Measurements from ENCODE around the gene SRPK2. TPM values are rescaled to one million over a fixed set of nuclear protein-coding genes. Genes with fewer than 3 reads are reported as not detected.
A peak's percentile ranks its signal among the peaks of the same experiment; 100 is the strongest.

The SRPK2 gene
- total RNA-seq, 1 experiment from 2014 or later, result 21.6 TPM

DNA sequence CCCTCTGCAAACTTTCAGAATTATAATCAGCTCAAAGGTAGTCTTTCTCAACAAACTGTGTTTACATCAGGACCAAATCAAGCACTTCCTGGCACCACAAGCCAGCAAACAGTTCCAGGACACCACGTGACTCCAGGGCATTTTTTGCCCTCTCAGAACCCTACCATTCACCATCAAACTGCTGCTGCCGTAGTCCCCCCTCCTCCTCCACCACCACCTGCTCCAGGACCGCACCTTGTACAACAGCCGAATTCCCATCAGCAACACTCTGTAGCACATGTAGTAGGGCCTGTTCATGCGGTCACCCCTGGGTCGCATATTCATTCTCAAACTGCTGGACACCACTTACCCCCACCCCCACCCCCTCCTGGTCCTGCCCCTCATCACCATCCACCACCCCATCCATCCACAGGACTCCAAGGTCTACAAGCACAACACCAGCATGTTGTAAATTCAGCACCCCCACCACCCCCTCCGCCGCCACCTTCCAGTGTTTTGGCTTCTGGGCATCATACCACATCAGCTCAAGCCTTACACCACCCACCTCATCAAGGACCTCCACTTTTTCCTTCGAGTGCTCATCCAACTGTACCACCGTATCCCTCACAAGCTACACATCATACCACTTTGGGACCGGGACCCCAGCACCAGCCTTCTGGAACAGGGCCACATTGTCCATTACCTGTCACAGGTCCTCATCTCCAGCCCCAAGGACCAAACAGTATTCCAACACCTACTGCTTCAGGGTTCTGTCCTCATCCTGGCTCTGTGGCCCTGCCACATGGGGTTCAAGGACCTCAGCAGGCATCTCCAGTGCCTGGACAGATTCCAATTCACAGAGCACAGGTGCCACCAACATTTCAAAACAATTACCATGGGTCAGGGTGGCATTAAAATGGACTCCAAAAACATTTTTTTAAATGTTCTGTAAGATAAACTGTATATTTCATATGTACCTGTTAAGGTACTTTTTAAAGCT lies 276.0 kb downstream of the SRPK2 start:
- H3K27ac ChIP-seq (ENCODE audit: low read length), result no peak overlapping the region
- TF ChIP-seq EZH2phosphoT487 (IDR thresholded peaks at IDR 0.05; ENCODE audit: borderline replicate concordance, low read length), result no peak
- TF ChIP-seq, protein P1, sequence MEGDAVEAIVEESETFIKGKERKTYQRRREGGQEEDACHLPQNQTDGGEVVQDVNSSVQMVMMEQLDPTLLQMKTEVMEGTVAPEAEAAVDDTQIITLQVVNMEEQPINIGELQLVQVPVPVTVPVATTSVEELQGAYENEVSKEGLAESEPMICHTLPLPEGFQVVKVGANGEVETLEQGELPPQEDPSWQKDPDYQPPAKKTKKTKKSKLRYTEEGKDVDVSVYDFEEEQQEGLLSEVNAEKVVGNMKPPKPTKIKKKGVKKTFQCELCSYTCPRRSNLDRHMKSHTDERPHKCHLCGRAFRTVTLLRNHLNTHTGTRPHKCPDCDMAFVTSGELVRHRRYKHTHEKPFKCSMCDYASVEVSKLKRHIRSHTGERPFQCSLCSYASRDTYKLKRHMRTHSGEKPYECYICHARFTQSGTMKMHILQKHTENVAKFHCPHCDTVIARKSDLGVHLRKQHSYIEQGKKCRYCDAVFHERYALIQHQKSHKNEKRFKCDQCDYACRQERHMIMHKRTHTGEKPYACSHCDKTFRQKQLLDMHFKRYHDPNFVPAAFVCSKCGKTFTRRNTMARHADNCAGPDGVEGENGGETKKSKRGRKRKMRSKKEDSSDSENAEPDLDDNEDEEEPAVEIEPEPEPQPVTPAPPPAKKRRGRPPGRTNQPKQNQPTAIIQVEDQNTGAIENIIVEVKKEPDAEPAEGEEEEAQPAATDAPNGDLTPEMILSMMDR (conservative IDR thresholded peaks at IDR 0.05; ENCODE audit: low read depth, low read length), result no peak
- TF ChIP-seq EZH2 (IDR thresholded peaks at IDR 0.05; ENCODE audit: low read length, unreplicated experiment), result no peak
- H3K9me2 ChIP-seq (replicated peaks; ENCODE audit: low read length), result no peaks in the 10 kb centered on the region
- BruUV-seq (replicated peaks), result no TSS peak
- H3K79me2 ChIP-seq (ENCODE audit: low read length), result no peaks in the 10 kb centered on the region
- H4K20me1 ChIP-seq (ENCODE audit: low read length), result no peaks in the 10 kb centered on the region
- ChIA-PET POLR2A (ENCODE audit: unreplicated experiment) (no interaction called here), CTCF (no interaction called here)
- no peaks in the 10 kb centered on the region for H3K27me3 ChIP-seq (ENCODE audit: low read length)
- no peak overlapping the region for H3K4me3 ChIP-seq (ENCODE audit: low read length)
- no peak overlapping the region for H2AFZ ChIP-seq (ENCODE audit: low read length)
- no peak for DNase-seq
- no peak for ATAC-seq
- peaks cover 68% of the 10 kb centered on the region for H3K36me3 ChIP-seq (ENCODE audit: low read depth, low read length)
- H3K4me2 ChIP-seq (ENCODE audit: low read length), result no peak overlapping the region
- H3K9me3 ChIP-seq (ENCODE audit: low read length), result no peaks in the 10 kb centered on the region
- H3K9ac ChIP-seq (ENCODE audit: low read length), result no peak overlapping the region
- H3K4me1 ChIP-seq (ENCODE audit: insufficient read depth, low read length), result no peaks in the 10 kb centered on the region
- intact Hi-C loops (cut with micrococcal nuclease), result no loop called here
- no peaks in the 10 kb centered on the region for H3F3A ChIP-seq (ENCODE audit: low read length, unreplicated experiment)

- Histone ChIP-seq H3F3A (ENCODE audit: low read length, unreplicated experiment) (no peaks in the 10 kb centered on the region), H2AFZ (ENCODE audit: low read length) (no peak overlapping the region), H3K9me3 (ENCODE audit: low read length) (no peaks in the 10 kb centered on the region), H4K20me1 (ENCODE audit: low read length) (no peaks in the 10 kb centered on the region), H3K79me2 (ENCODE audit: low read length) (no peaks in the 10 kb centered on the region), H3K9ac (ENCODE audit: low read length) (no peak overlapping the region), H3K4me3 (ENCODE audit: low read length) (no peak overlapping the region), H3K27me3 (ENCODE audit: low read length) (no peaks in the 10 kb centered on the region), H3K4me2 (ENCODE audit: low read length) (no peak overlapping the region), H3K36me3 (ENCODE audit: low read depth, low read length) (peaks cover 62% of the 10 kb centered on the region), H3K9me2 (replicated peaks; ENCODE audit: low read length) (no peaks in the 10 kb centered on the region), H3K4me1 (ENCODE audit: insufficient read depth, low read length) (no peaks in the 10 kb centered on the region), H3K27ac (ENCODE audit: low read length) (no peak overlapping the region)
- ChIA-PET CTCF (no interaction called here), POLR2A (ENCODE audit: unreplicated experiment) (no interaction called here)
- DNase-seq (no peak), ATAC-seq (no peak)
- TF ChIP-seq EZH2 (IDR thresholded peaks at IDR 0.05; ENCODE audit: low read length, unreplicated experiment) (no peak), EZH2phosphoT487 (IDR thresholded peaks at IDR 0.05; ENCODE audit: borderline replicate concordance, low read length) (no peak)
- TF ChIP-seq, protein P1 (conservative IDR thresholded peaks at IDR 0.05; ENCODE audit: low read depth, low read length), result no peak
- BruUV-seq (replicated peaks), result TSS peak; percentile 32
- intact Hi-C loops (cut with micrococcal nuclease), result no loop called here
Measured at GRCh38 chr7:105107458-105107857, 281.3 kb downstream of the SRPK2 start.

DNA sequence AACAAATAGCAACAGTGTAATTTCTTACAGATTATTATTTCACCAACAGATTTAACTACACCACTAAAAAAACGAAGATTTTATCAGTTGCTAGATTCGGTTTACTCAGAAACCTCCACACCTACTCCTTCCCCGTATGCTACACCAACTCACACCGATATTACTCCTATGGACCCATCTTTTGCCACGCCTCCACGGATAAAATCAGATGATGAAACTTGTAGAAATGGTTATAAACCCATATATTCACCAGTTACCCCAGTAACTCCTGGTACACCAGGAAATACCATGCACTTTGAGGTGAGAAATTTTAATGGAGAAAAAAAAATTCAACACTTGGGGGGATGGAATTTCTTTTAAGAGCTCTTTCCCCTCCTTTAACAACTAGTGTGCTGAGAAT lies 282.2 kb downstream of the SRPK2 start:
- CTCF ChIA-PET, result no interaction called here
- Histone ChIP-seq H3K4me1 (ENCODE audit: insufficient read depth, low read length) (no peaks in the 10 kb centered on the region), H3K27me3 (ENCODE audit: low read length) (no peaks in the 10 kb centered on the region), H3K79me2 (ENCODE audit: low read length) (no peaks in the 10 kb centered on the region), H3K9ac (ENCODE audit: low read length) (no peak overlapping the region), H4K20me1 (ENCODE audit: low read length) (no peaks in the 10 kb centered on the region), H3K4me2 (ENCODE audit: low read length) (no peak overlapping the region), H3F3A (ENCODE audit: low read length, unreplicated experiment) (no peaks in the 10 kb centered on the region), H3K9me2 (replicated peaks; ENCODE audit: low read length) (no peaks in the 10 kb centered on the region), H3K9me3 (ENCODE audit: low read length) (no peaks in the 10 kb centered on the region), H3K27ac (ENCODE audit: low read length) (no peak overlapping the region), H3K36me3 (ENCODE audit: low read depth, low read length) (peaks cover 53% of the 10 kb centered on the region), H2AFZ (ENCODE audit: low read length) (no peak overlapping the region), H3K4me3 (ENCODE audit: low read length) (no peak overlapping the region)
- TF ChIP-seq EZH2 (IDR thresholded peaks at IDR 0.05; ENCODE audit: low read length, unreplicated experiment), result no peak
- TF ChIP-seq, protein P1 (conservative IDR thresholded peaks at IDR 0.05; ENCODE audit: low read depth, low read length), result no peak
- TF ChIP-seq EZH2phosphoT487 (IDR thresholded peaks at IDR 0.05; ENCODE audit: borderline replicate concordance, low read length), result no peak
- POLR2A ChIA-PET (ENCODE audit: unreplicated experiment), result no interaction called here
- no peak for ATAC-seq
- intact Hi-C loops (cut with micrococcal nuclease), result no loop called here
- no peak for DNase-seq
- no TSS peak for BruUV-seq (replicated peaks)

All from PC-3 (cell line).